HEK293 (cell line): ENCODE results near the gene COBL.

Source experiments
- CTCF ChIA-PET: fragments of 350-600 bp; formaldehyde crosslinking; extraction: SDS; loops from one replicate; lab custom pipeline; 2021; ENCODE audit warnings: antibody characterized with exemption; lab: Yijun Ruan, JAX
- POLR2A ChIA-PET: fragments of 300-600 bp; formaldehyde crosslinking; extraction: SDS; loops from one replicate; lab custom pipeline; 2020; ENCODE audit warnings: antibody characterized with exemption, inconsistent platforms; lab: Yijun Ruan, JAX
- H3K27ac ChIP-seq: fragments of 200-500 bp; sonication (Bioruptor generic); 2 replicates; pipeline ENCODE4 v1.5.1; 2014; ENCODE audit warnings: low read depth, low read length, control low read depth, inconsistent platforms; ENCODE audit errors: extremely low read depth
- H3K36me3 ChIP-seq, 2 experiments: fragments of 200-500 bp in 1 of 2; sonication (Bioruptor generic) in 1 of 2; 1 replicate in 1 of 2; 2 replicates in 1 of 2; pipeline ENCODE4 v1.5.1; 2014 to 2017; ENCODE audit warnings: inconsistent platforms in 2 of 2, low read length in 2 of 2; ENCODE audit not compliant: control insufficient read depth in 2 of 2, insufficient read depth in 1 of 2
- H3K4me1 ChIP-seq: fragments of 200-500 bp; sonication (Bioruptor generic); 2 replicates; pipeline ENCODE4 v1.5.1; 2014; ENCODE audit warnings: mild to moderate bottlenecking, low read length, inconsistent platforms; ENCODE audit not compliant: control insufficient read depth, insufficient read depth
- H3K4me3 ChIP-seq: 2 replicates; pipeline ENCODE4 v1.5.1; 2011; ENCODE audit warnings: low read depth, mild to moderate bottlenecking, control low read depth, low read length, moderate library complexity
- H3K9me3 ChIP-seq: fragments of 200-500 bp; sonication (Bioruptor generic); 2 replicates; pipeline ENCODE4 v1.5.1; 2014; ENCODE audit warnings: low read depth, low read length, inconsistent platforms; ENCODE audit not compliant: control insufficient read depth, insufficient read depth
- BCL11B ChIP-seq: fragments of 450-650 bp; formaldehyde crosslinking; IDR thresholded peaks from 2 replicates; pipeline ENCODE4 v1.5.1; 2016; ENCODE audit warnings: low read depth, missing biosample characterization, missing genetic modification characterization
- EGR2 ChIP-seq: fragments of 450-650 bp; formaldehyde crosslinking; IDR thresholded peaks from 2 replicates; pipeline ENCODE4 v1.5.1; 2016; ENCODE audit warnings: low read depth, missing biosample characterization, missing genetic modification characterization
- GLIS1 ChIP-seq: fragments of 450-650 bp; formaldehyde crosslinking; IDR thresholded peaks from 2 replicates; pipeline ENCODE4 v1.5.1; 2016; ENCODE audit warnings: missing biosample characterization, missing genetic modification characterization
- HOXC10 ChIP-seq: sonication (generic); formaldehyde crosslinking; IDR thresholded peaks from 2 replicates; pipeline ENCODE4 v1.8.1; 2023; ENCODE audit warnings: mild to moderate bottlenecking, missing genetic modification reagents
- REPIN1 ChIP-seq: fragments of 450-650 bp; formaldehyde crosslinking; IDR thresholded peaks from 2 replicates; pipeline ENCODE4 v1.5.1; 2017; ENCODE audit warnings: missing biosample characterization, missing genetic modification characterization, low read depth
- SCRT2 ChIP-seq: fragments of 450-650 bp; formaldehyde crosslinking; IDR thresholded peaks from 2 replicates; pipeline ENCODE4 v1.5.1; 2016; ENCODE audit warnings: missing biosample characterization, missing genetic modification characterization
- ZBTB1 ChIP-seq: fragments of 450-650 bp; formaldehyde crosslinking; IDR thresholded peaks from 2 replicates; pipeline ENCODE4 v1.5.1; 2016; ENCODE audit warnings: missing biosample characterization, missing genetic modification characterization
- ZBTB48 ChIP-seq: fragments of 450-650 bp; formaldehyde crosslinking; IDR thresholded peaks from 2 replicates; pipeline ENCODE4 v1.5.1; 2016; ENCODE audit warnings: missing biosample characterization, missing genetic modification characterization
- ZBTB49 ChIP-seq: fragments of 450-650 bp; formaldehyde crosslinking; IDR thresholded peaks from 2 replicates; pipeline ENCODE4 v1.5.1; 2016; ENCODE audit warnings: missing biosample characterization, missing genetic modification characterization, low read depth
- ZNF146 ChIP-seq: fragments of 450-650 bp; formaldehyde crosslinking; IDR thresholded peaks from 2 replicates; pipeline ENCODE4 v1.5.1; 2016; ENCODE audit warnings: missing biosample characterization, missing genetic modification characterization
- ZNF174 ChIP-seq: fragments of 450-650 bp; formaldehyde crosslinking; IDR thresholded peaks from 2 replicates; pipeline ENCODE4 v1.5.0; 2017; ENCODE audit warnings: missing biosample characterization, mild to moderate bottlenecking, missing genetic modification characterization
- ZNF18 ChIP-seq: fragments of 450-650 bp; formaldehyde crosslinking; IDR thresholded peaks from 2 replicates; pipeline ENCODE4 v1.5.1; 2016; ENCODE audit warnings: missing biosample characterization, missing genetic modification characterization
- ZNF202 ChIP-seq: fragments of 450-650 bp; formaldehyde crosslinking; IDR thresholded peaks from 2 replicates; pipeline ENCODE4 v1.5.1; 2016; ENCODE audit warnings: missing biosample characterization, missing genetic modification characterization, borderline replicate concordance
- ZNF211 ChIP-seq: fragments of 450-650 bp; formaldehyde crosslinking; IDR thresholded peaks from 2 replicates; pipeline ENCODE4 v1.5.1; 2016; ENCODE audit warnings: low read depth, missing biosample characterization, missing genetic modification characterization
- ZNF266 ChIP-seq: fragments of 450-650 bp; formaldehyde crosslinking; IDR thresholded peaks from 2 replicates; pipeline ENCODE4 v1.5.1; 2016; ENCODE audit warnings: missing biosample characterization, missing genetic modification characterization, low read depth
- ZNF394 ChIP-seq: fragments of 450-650 bp; formaldehyde crosslinking; IDR thresholded peaks from 2 replicates; pipeline ENCODE4 v1.5.1; 2016; ENCODE audit warnings: missing biosample characterization, missing genetic modification characterization, mild to moderate bottlenecking, moderate library complexity, borderline replicate concordance
- ZNF404 ChIP-seq: fragments of 450-650 bp; formaldehyde crosslinking; IDR thresholded peaks from 2 replicates; pipeline ENCODE4 v1.5.1; 2017; ENCODE audit warnings: missing biosample characterization, missing genetic modification characterization
- ZNF510 ChIP-seq: fragments of 450-650 bp; formaldehyde crosslinking; IDR thresholded peaks from 2 replicates; pipeline ENCODE4 v1.5.1; 2018; ENCODE audit warnings: mild to moderate bottlenecking, missing genetic modification characterization, missing biosample characterization; ENCODE audit not compliant: insufficient replicate concordance
- ZNF514 ChIP-seq: fragments of 450-650 bp; formaldehyde crosslinking; IDR thresholded peaks from 2 replicates; pipeline ENCODE4 v1.5.1; 2016; ENCODE audit warnings: missing biosample characterization, missing genetic modification characterization
- ZNF521 ChIP-seq: fragments of 450-650 bp; formaldehyde crosslinking; IDR thresholded peaks from 2 replicates; pipeline ENCODE4 v1.5.1; 2017; ENCODE audit warnings: missing biosample characterization, mild to moderate bottlenecking, missing genetic modification characterization
- ZNF580 ChIP-seq: fragments of 450-650 bp; formaldehyde crosslinking; IDR thresholded peaks from 2 replicates; pipeline ENCODE4 v1.5.1; 2016; ENCODE audit warnings: missing biosample characterization, missing genetic modification characterization
- ZNF585B ChIP-seq: fragments of 450-650 bp; formaldehyde crosslinking; IDR thresholded peaks from 2 replicates; pipeline ENCODE4 v1.5.1; 2016; ENCODE audit warnings: missing biosample characterization, missing genetic modification characterization
- ZNF600 ChIP-seq: fragments of 450-650 bp; formaldehyde crosslinking; IDR thresholded peaks from 2 replicates; pipeline ENCODE4 v1.5.1; 2016; ENCODE audit warnings: missing biosample characterization, missing genetic modification characterization
- ZNF621 ChIP-seq: fragments of 450-650 bp; formaldehyde crosslinking; IDR thresholded peaks from 2 replicates; pipeline ENCODE4 v1.5.1; 2017; ENCODE audit warnings: missing biosample characterization, missing genetic modification characterization
- ZNF639 ChIP-seq: fragments of 450-650 bp; formaldehyde crosslinking; IDR thresholded peaks from 2 replicates; pipeline ENCODE4 v1.5.1; 2016; ENCODE audit warnings: missing biosample characterization, missing genetic modification characterization
- ZNF645 ChIP-seq: fragments of 450-650 bp; formaldehyde crosslinking; IDR thresholded peaks from 2 replicates; pipeline ENCODE4; 2016; ENCODE audit warnings: missing biosample characterization, missing genetic modification characterization
- ZNF658 ChIP-seq: fragments of 450-650 bp; formaldehyde crosslinking; IDR thresholded peaks from 2 replicates; pipeline ENCODE4; 2016; ENCODE audit warnings: missing biosample characterization, missing genetic modification characterization
- ZNF660 ChIP-seq: fragments of 450-650 bp; IDR thresholded peaks from 2 replicates; pipeline ENCODE4 v1.5.1; 2018; ENCODE audit warnings: missing biosample characterization, mild to moderate bottlenecking, missing genetic modification characterization
- ZNF707 ChIP-seq: fragments of 450-650 bp; formaldehyde crosslinking; IDR thresholded peaks from 2 replicates; pipeline ENCODE4 v1.5.1; 2016; ENCODE audit warnings: missing biosample characterization, missing genetic modification characterization
- ZNF785 ChIP-seq: fragments of 450-650 bp; formaldehyde crosslinking; IDR thresholded peaks from 2 replicates; pipeline ENCODE4 v1.5.1; 2016; ENCODE audit warnings: missing biosample characterization, missing genetic modification characterization
- ZNF830 ChIP-seq: fragments of 450-650 bp; IDR thresholded peaks from 2 replicates; pipeline ENCODE4 v1.5.0; 2018; ENCODE audit warnings: missing biosample characterization, missing genetic modification characterization, low read depth, mild to moderate bottlenecking, moderate library complexity
- ZNF837 ChIP-seq: fragments of 450-650 bp; formaldehyde crosslinking; IDR thresholded peaks from 2 replicates; pipeline ENCODE4 v1.5.1; 2016; ENCODE audit warnings: missing biosample characterization, missing genetic modification characterization
- ZSCAN4 ChIP-seq: fragments of 450-650 bp; formaldehyde crosslinking; IDR thresholded peaks from 2 replicates; pipeline ENCODE4 v1.5.1; 2017; ENCODE audit warnings: missing biosample characterization, missing genetic modification characterization

Gene COBL

GRCh38 chr7:51340029-51340838 lies 23.6 kb upstream of the COBL start:
- POLR2A ChIA-PET = no interaction called here
- no peak overlapping the region for H3K27ac ChIP-seq

GRCh38 chr7:51335057-51335456 lies 18.4 kb upstream of the COBL start:
- Histone ChIP-seq H3K9me3 (no peaks in the 10 kb centered on the region), H3K36me3 (no peaks in the 10 kb centered on the region), H3K27ac (no peak overlapping the region), H3K4me3 (no peak overlapping the region), H3K4me1 (no peaks in the 10 kb centered on the region)
- ChIA-PET CTCF (interaction anchor here (1.0 to 1.4 kb wide), 3 partner anchors 9 to 21 kb away, joined by 3 to 4 read pairs (median 3); no protein-coding TSS in a partner anchor), POLR2A (no interaction called here)
- no peak for TF ChIP-seq ZNF658 (tag by site-specific recombination)
- TF ChIP-seq ZNF830 = no peak
- TF ChIP-seq ZNF785 (tag by site-specific recombination) = no peak
- TF ChIP-seq ZNF174 (tag by site-specific recombination) = no peak
- no peak for TF ChIP-seq ZNF639 (tag by site-specific recombination)
- TF ChIP-seq BCL11B (tag by site-specific recombination) = no peak
- no peak for TF ChIP-seq ZNF837 (tag by site-specific recombination)
- TF ChIP-seq ZNF621 (tag by site-specific recombination) = no peak
- no peak for TF ChIP-seq ZNF146 (tag by site-specific recombination)
- no peak for TF ChIP-seq GLIS1 (tag by site-specific recombination)
- no peak for TF ChIP-seq ZNF510 (tag by site-specific recombination)
- no peak for TF ChIP-seq ZNF645 (tag by site-specific recombination)
- no peak for TF ChIP-seq ZNF404 (tag by site-specific recombination)
- no peak for TF ChIP-seq ZSCAN4 (tag by site-specific recombination)

More at GRCh38 chr7:51340029-51340838, 23.6 kb upstream of the COBL start:
- no peak for TF ChIP-seq ZBTB48 (tag by site-specific recombination)
- no peak for TF ChIP-seq ZNF580 (tag by site-specific recombination)
- no peak for TF ChIP-seq ZNF18
- no peak for TF ChIP-seq ZNF521 (tag by site-specific recombination)
- TF ChIP-seq REPIN1 (tag by site-specific recombination) = no peak
- TF ChIP-seq EGR2 = no peak
- TF ChIP-seq ZNF514 (tag by site-specific recombination) = no peak
- TF ChIP-seq ZNF211 (tag by site-specific recombination) = no peak
- no peak for TF ChIP-seq ZBTB49 (tag by site-specific recombination)
- TF ChIP-seq ZNF600 (tag by site-specific recombination) = no peak
- no peak for TF ChIP-seq SCRT2 (tag by site-specific recombination)
- no peak for TF ChIP-seq ZNF202
- TF ChIP-seq ZNF585B (tag by site-specific recombination) = no peak
- TF ChIP-seq ZNF707 (tag by site-specific recombination) = no peak
- no peak for TF ChIP-seq ZBTB1 (tag by site-specific recombination)
- no peak for TF ChIP-seq ZNF394 (tag by site-specific recombination)
- no peak for TF ChIP-seq ZNF266
- TF ChIP-seq ZNF660 (tag by site-specific recombination) = no peak
- no peak for TF ChIP-seq HOXC10 (CRISPR knock-in tag)
- TF ChIP-seq, all 188 proteins: peak for 0
- Histone ChIP-seq H3K4me3 (no peak overlapping the region), H3K9me3 (no peaks in the 10 kb centered on the region), H3K4me1 (no peaks in the 10 kb centered on the region), H3K36me3 (no peaks in the 10 kb centered on the region)
- CTCF ChIA-PET = no interaction called here
